SK-N-SH (cell line): ENCODE data around the gene DNMBP.

Source experiments
- CHD2 ChIP-seq: fragments of 150-350 bp; IDR thresholded peaks from 2 replicates; pipeline ENCODE4 v1.6.1; 2018; ENCODE audit warnings: low read length; ENCODE audit not compliant: partially characterized antibody
- CTCF ChIP-seq: fragments of 200-600 bp; sonication (generic); IDR thresholded peaks from 2 replicates; pipeline ENCODE4 v1.6.1; 2017; ENCODE audit warnings: antibody characterized with exemption, mild to moderate bottlenecking, moderate library complexity
- EP300 ChIP-seq, 2 experiments: IDR thresholded peaks; 2 replicates each; pipeline versions ENCODE4 v1.4.0 to v1.6.1; 2012; ENCODE audit warnings: borderline replicate concordance in 1 of 2, low read depth in 1 of 2, low read length in 1 of 2
- JUND ChIP-seq: IDR thresholded peaks from 2 replicates; pipeline ENCODE4 v1.4.0; 2012
- NRF1 ChIP-seq: IDR thresholded peaks from 2 replicates; pipeline ENCODE4 v1.6.1; 2012; ENCODE audit warnings: low read depth, mild to moderate bottlenecking, low read length
- POLR2AphosphoS5 ChIP-seq: IDR thresholded peaks from 2 replicates; pipeline ENCODE4 v1.6.1; 2012; ENCODE audit warnings: low read depth, low read length
- RCOR1 ChIP-seq: fragments of 150-350 bp; IDR thresholded peaks from 2 replicates; pipeline ENCODE4 v1.6.1; 2017; ENCODE audit warnings: antibody characterized with exemption, low read length
- TAF1 ChIP-seq: IDR thresholded peaks from 2 replicates; pipeline ENCODE4 v1.6.1; 2012; ENCODE audit warnings: low read depth, mild to moderate bottlenecking, low read length, moderate library complexity, borderline replicate concordance
- ZBTB33 ChIP-seq: IDR thresholded peaks from 2 replicates; pipeline ENCODE4 v1.4.0; 2012; ENCODE audit warnings: low read depth, borderline replicate concordance
- TF ChIP-seq, protein P1 (sequence below): fragments of 150-350 bp; IDR thresholded peaks from 2 replicates; pipeline ENCODE4 v1.6.1; 2017; ENCODE audit warnings: antibody characterized with exemption, low read length, low read depth, borderline replicate concordance

DNA sequence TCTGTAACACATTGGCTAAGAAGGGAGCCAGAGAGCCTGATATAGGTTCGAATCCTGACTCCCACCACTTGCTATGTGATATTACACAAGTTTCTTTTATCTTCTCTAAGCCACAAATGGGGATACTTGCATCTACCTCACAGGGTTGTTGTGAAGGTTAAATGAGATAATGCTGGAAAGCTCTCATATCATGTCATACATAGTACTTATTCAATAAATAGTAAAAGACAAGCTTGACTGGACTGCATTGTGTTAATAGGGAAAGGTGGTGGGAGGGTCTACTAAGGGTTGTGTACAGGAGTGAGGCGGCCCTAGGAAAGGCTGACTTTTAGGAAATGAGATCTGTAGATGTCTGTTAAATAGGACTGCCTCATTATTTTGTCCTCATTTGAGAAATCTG is 35.8 kb upstream of the DNMBP start:
- no peak for TF ChIP-seq CTCF
- no peak for TF ChIP-seq CHD2
- no peak for TF ChIP-seq RCOR1
- no peak for TF ChIP-seq EP300 (IDR thresholded peaks at IDR 0.05; ENCODE audit: borderline replicate concordance in 1 of 2, low read depth in 1 of 2, low read length in 1 of 2)
- TF ChIP-seq, protein P1, sequence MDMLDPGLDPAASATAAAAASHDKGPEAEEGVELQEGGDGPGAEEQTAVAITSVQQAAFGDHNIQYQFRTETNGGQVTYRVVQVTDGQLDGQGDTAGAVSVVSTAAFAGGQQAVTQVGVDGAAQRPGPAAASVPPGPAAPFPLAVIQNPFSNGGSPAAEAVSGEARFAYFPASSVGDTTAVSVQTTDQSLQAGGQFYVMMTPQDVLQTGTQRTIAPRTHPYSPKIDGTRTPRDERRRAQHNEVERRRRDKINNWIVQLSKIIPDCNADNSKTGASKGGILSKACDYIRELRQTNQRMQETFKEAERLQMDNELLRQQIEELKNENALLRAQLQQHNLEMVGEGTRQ, result no peak
- no peak for TF ChIP-seq ZBTB33
- no peak for TF ChIP-seq TAF1
- no peak for TF ChIP-seq JUND
- no peak for TF ChIP-seq POLR2AphosphoS5
- TF ChIP-seq NRF1, result no peak
